LNCaP clone FGC (cell line): ENCODE measurements around the gene FCHO2.
"Not testable (repeated sequence)": the region's sequence is repeated elsewhere in the genome, so short reads cannot be mapped to it uniquely, and the experiment has no call there.

ENCODE experiments used
- DNase-seq: peaks from one replicate; pipeline ENCODE4 v3.0.0-alpha.2; 2011; ENCODE audit warnings: low read depth
- H3K4me3 ChIP-seq: 2 replicates; pipeline ENCODE4 v1.5.1; 2011; ENCODE audit warnings: mild to moderate bottlenecking, low read depth, low read length, control low read depth
- TF ChIP-seq, protein P1 (sequence below): IDR thresholded peaks from 2 replicates; pipeline ENCODE4 v1.5.1; 2012; ENCODE audit warnings: mild to moderate bottlenecking; ENCODE audit not compliant: control insufficient read depth, insufficient read depth; ENCODE audit errors: extremely low read depth

The FCHO2 gene

DNA sequence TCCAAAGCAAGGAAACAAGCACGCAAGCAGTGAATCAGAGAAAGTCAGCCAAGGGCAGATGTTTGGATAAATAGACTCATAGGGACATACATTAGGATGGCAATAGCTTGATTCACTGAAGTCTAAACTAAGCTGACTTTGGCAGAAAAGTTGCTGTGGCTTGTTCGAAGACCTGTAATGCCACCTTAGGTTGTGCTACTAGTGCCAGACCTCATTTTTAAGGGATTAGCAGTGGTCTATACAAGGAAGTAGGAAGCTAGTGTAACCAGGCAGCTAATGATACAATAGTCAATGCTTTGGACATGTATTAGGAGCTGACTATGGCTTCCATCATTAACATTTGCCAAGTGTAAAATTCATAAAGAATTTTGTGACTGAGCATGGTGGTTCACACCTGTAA is 63.1 kb downstream of the FCHO2 start:
- H3K4me3 ChIP-seq = no peak overlapping the region
- TF ChIP-seq, protein P1, sequence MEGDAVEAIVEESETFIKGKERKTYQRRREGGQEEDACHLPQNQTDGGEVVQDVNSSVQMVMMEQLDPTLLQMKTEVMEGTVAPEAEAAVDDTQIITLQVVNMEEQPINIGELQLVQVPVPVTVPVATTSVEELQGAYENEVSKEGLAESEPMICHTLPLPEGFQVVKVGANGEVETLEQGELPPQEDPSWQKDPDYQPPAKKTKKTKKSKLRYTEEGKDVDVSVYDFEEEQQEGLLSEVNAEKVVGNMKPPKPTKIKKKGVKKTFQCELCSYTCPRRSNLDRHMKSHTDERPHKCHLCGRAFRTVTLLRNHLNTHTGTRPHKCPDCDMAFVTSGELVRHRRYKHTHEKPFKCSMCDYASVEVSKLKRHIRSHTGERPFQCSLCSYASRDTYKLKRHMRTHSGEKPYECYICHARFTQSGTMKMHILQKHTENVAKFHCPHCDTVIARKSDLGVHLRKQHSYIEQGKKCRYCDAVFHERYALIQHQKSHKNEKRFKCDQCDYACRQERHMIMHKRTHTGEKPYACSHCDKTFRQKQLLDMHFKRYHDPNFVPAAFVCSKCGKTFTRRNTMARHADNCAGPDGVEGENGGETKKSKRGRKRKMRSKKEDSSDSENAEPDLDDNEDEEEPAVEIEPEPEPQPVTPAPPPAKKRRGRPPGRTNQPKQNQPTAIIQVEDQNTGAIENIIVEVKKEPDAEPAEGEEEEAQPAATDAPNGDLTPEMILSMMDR = no peak

DNA sequence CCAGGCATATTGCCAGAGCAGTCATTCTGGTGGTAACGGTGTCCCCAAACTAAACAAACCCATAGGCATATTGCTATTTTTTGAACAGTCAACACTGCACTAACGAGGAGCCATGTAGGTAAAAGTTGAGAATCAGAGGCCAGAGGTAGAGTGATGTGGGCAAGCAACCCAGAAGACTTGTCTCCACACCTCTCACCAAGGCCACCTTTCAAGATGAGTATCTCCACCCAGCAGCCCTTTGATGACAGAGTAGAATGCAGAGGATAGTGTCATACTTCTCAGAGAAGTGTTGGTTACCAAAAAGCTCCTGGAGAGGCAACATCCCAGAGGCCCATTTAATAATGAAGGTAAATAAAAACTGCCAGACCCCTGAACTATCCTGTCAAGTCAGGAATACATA is 63.9 kb downstream of the FCHO2 start:
- TF ChIP-seq, protein P1 = no peak
- H3K4me3 ChIP-seq = no peak overlapping the region
- DNase-seq = no peak

More for the DNA sequence above, 63.1 kb downstream of the FCHO2 start:
- no peak for DNase-seq

DNA sequence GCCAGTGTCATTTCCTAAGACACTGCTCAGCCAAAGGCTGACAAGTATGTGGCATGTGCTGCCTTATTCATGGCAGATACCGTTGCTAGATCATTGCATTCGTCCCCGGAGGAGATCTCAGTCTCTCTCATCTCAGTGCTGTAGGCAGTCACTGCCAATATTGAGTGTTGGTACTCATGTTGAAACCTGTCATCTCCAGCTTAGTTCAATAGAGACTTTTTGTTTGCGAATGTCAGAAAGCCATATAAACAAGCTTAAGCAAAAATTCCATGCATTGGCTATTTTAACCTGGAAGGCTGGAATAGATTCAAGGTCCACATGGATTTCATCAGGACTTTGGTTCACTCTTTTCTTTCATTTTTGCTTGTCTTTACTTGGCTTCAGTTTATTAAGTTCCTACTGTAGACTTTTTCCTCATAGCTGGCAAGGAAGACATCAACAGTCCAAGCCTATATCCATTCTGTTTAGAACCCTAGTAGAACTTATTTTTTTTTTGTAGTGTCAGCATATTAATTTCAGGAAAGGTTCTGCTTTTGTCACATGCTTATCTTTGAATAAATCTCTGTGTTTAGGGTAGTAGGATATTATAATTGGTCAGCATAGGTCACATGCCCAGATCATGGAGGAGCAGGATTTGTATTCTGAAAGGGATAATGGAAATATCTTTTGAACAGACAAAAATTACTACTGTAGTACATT is 66.8 kb downstream of the FCHO2 start:
- no peak overlapping the region for H3K4me3 ChIP-seq
- no peak for DNase-seq
- TF ChIP-seq, protein P1 = no peak

DNA sequence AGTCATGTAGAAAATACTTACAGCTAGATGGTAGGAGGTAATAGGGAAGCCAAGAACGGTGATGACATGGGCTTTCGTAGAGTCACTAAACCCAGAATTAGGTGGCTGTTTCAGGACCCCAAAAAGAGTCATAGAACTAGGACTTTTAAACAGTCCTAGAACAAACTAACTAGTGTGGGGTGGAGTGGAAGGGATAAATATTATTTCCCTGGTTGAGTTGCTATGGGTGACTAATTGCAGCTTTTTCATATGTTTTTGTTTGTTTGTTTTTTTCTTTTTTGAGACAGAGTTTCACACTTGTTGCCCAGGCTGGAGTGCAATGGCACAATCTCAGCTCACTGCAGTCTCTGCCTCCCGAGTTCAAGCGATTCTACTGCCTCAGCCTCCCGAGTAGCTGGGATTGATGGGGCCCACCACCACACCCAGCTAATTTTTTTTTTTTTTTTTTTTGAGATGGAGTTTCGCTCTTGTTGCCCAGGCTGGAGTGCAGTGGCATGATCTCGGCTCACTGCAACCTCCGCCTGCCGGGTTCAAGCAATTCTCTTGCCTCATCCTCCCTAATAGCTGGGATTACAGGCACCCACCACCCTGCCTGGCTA is 69.2 kb downstream of the FCHO2 start:
- not testable (repeated sequence) for H3K4me3 ChIP-seq, DNase-seq

DNA sequence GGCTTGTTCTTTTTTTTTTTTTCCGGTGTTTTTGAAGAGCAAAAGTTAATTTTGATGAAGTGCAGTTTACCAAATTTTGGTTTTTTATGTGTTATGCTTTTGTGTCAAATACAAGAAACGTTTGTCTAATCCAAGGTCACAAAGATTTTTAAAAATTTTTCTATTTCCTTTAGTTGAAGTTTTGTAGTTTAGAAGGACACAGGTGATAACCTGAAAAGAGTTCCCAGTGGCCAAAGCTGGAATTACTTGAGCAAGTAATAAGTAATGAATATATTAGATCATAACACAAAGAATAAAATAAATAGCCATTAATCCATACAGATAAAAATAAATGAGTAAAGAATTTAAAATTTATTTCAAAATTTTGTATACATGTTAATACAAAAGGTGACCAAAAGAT is 71.5 kb downstream of the FCHO2 start:
- no peak for DNase-seq
- no peak overlapping the region for H3K4me3 ChIP-seq
- TF ChIP-seq, protein P1 = no peak

DNA sequence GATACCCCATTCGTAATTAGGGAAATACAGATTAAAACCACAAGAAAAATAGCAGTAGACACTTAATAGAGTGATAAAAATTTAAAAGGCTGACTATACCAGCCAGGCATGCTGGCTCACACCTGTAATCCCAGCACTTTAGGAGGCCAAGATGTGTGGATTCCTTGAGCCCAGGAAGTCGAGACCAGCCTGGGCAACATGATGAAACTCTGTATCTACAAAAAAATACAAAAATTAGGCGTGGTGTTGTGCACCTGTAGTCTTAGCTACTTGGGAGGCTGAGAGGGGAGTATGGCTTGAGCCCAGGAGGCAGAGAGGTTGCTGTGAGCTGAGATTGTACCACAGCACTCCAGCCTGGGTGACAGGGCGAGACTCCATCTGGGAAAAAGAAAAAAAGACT is 72.0 kb downstream of the FCHO2 start:
- no peak for DNase-seq
- no peak overlapping the region for H3K4me3 ChIP-seq
- TF ChIP-seq, protein P1 = no peak

DNA sequence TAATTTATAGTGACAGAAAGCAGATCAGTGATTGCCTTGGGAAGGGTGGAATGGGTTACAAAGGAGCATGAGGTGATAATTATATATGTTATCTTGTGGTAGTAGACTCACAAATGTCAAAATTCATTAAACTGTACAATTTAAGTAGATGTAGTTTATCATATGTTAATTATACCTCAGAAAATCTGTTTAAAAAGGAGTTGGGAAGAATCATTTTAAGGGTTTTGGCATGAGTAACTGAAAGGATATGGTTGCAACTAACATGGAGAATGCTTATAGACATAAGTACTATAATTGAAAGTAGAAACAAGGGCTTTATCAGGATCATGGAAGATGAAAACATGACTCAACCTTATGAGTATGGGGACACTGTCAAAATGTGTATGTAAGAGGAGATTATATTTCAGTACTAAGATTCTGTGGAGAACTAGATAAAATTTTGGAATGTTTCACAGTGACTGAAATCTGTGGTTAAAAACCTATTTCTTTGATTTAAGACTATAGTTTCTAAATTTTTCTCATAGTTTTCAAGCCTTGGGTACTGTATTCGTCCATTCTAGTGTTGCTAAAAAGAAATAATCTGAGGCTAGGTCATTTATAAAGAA is 73.3 kb downstream of the FCHO2 start:
- DNase-seq = no peak
- H3K4me3 ChIP-seq = no peak overlapping the region
- TF ChIP-seq, protein P1 = no peak
